Peyer's patch (tissue), 4 donors: ENCODE results near the gene NGEF.

ENCODE experiments used
- POLR2A ChIP-seq, 2 donors: fragments of 450-650 bp; IDR thresholded peaks; one replicate each; pipeline ENCODE4 v1.5.1; 2017; ENCODE audit warnings: antibody characterized with exemption in 2 of 2, mild to moderate bottlenecking in 2 of 2, moderate library complexity in 2 of 2
- TF ChIP-seq, protein P1 (sequence below), 6 experiments: fragments of 450-650 bp in 4 of 6; fragments of 200-600 bp in 2 of 6; sonication (generic) in 1 of 6; IDR thresholded peaks; one replicate each; pipeline ENCODE4 v1.5.1; 2017 to 2019; ENCODE audit warnings: antibody characterized with exemption in 6 of 6, mild to moderate bottlenecking in 3 of 6, moderate library complexity in 1 of 6

DNA sequence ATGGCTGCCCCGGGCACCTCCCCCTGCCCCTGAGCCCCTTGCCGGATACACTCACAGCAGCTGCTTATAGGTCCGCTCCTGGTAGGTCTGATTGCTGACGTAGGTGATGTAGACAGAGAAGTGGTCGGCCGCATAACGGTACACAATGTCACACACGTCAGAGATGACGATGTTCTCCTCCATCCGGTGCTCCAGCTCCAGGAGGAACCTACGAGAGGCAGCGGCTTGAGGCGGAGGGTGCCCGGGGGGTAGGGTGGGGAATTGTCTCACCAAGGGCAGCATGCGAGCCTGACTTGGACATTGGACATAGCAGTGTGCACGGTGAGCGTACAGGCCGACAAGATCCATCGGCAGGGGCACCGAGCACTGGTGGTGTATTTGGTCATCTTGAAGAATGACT is 120.2 kb downstream of the NGEF start:
- no peak for TF ChIP-seq POLR2A (IDR thresholded peaks at IDR 0.05)
- TF ChIP-seq, protein P1, sequence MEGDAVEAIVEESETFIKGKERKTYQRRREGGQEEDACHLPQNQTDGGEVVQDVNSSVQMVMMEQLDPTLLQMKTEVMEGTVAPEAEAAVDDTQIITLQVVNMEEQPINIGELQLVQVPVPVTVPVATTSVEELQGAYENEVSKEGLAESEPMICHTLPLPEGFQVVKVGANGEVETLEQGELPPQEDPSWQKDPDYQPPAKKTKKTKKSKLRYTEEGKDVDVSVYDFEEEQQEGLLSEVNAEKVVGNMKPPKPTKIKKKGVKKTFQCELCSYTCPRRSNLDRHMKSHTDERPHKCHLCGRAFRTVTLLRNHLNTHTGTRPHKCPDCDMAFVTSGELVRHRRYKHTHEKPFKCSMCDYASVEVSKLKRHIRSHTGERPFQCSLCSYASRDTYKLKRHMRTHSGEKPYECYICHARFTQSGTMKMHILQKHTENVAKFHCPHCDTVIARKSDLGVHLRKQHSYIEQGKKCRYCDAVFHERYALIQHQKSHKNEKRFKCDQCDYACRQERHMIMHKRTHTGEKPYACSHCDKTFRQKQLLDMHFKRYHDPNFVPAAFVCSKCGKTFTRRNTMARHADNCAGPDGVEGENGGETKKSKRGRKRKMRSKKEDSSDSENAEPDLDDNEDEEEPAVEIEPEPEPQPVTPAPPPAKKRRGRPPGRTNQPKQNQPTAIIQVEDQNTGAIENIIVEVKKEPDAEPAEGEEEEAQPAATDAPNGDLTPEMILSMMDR (IDR thresholded peaks at IDR 0.05): no peak
